ENCODE data around the gene ICOS.

Gene ICOS

DNA sequence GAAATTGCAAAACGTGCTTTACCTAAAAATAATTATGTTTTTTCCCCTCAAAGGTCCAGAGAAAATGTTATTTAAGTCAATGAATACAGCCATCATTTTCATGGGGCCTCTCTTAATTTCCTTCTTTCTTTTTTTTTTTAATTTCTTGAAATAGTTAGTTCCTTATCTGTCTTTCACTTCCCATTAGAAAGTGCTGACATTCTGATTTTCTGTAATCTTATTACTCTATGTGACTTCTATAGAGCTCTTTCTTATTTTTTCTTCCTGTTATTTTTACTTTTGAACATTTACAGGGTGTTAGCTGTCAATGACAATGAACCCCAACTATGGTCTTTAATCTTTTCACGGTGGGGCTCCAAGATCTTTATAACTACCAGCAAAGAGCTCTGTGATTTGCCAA is 39.0 kb upstream of the ICOS start:
- no peaks in the 10 kb centered on the region for H3K4me1 ChIP-seq (ENCODE audit: insufficient read depth, poor library complexity, severe bottlenecking)
- H3K9me3 ChIP-seq (ENCODE audit: severe bottlenecking), result peaks cover 4% of the 10 kb centered on the region
- H3K4me3 ChIP-seq (ENCODE audit: severe bottlenecking), result no peak overlapping the region
- H3K27me3 ChIP-seq (ENCODE audit: insufficient read depth, poor library complexity, severe bottlenecking), result peaks cover 5% of the 10 kb centered on the region
- ATAC-seq (ENCODE audit: low read depth), result no peak
- no peak for TF ChIP-seq CTCF (IDR thresholded peaks at IDR 0.05; ENCODE audit: poor library complexity, severe bottlenecking)
- DNase-seq (ENCODE audit: low spot score), result no peak
- no peaks in the 10 kb centered on the region for H3K36me3 ChIP-seq (ENCODE audit: low read depth)
- no peak overlapping the region for H3K27ac ChIP-seq (ENCODE audit: poor library complexity, severe bottlenecking)

DNA sequence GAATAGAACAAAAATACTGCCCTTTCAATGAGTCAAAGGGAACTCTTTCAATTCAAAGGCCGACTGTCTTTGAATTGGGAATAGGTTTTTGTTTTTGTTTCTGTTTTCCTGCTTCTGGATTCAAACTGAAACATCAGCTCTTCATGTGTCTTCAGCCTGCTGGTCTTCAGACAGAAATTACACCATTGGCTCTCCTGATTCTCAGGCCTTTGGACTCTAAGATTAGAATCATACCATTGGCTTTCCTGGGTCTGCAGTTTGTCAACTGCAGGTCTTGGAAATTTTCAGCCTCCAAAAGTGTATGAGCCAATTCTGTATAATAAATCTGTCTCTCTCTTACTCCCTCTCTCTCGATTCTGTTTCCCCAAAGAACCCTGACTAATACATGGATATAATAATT is 37.9 kb upstream of the ICOS start:
- no peak overlapping the region for H3K27ac ChIP-seq (ENCODE audit: poor library complexity, severe bottlenecking)
- TF ChIP-seq CTCF (IDR thresholded peaks at IDR 0.05; ENCODE audit: poor library complexity, severe bottlenecking), result no peak
- H3K4me1 ChIP-seq (ENCODE audit: insufficient read depth, poor library complexity, severe bottlenecking), result no peaks in the 10 kb centered on the region
- H3K27me3 ChIP-seq (ENCODE audit: insufficient read depth, poor library complexity, severe bottlenecking), result peaks cover 5% of the 10 kb centered on the region
- DNase-seq (ENCODE audit: low spot score) (no peak), ATAC-seq (ENCODE audit: low read depth) (no peak)
- H3K36me3 ChIP-seq (ENCODE audit: low read depth), result no peaks in the 10 kb centered on the region
- no peak overlapping the region for H3K4me3 ChIP-seq (ENCODE audit: severe bottlenecking)
- H3K9me3 ChIP-seq (ENCODE audit: severe bottlenecking), result peaks cover 6% of the 10 kb centered on the region

DNA sequence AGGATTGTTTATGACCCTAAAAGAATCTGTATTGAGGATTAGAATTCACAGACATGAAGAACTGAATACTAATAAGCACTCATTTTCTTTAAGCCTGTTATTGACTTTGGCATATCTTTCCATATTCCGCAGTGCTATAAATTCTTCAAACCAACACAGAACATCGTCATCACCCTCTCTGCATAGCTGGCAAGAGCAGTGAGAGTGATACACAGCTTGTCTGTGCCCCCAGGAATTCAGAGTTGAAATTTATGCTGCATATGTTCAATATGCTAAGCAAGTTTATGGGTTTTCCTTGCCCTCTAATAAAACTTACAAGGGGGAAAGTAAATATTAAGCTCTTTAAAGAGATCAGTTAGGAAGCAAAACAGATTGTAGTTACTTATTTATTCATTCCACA is 36.3 kb upstream of the ICOS start:
- Histone ChIP-seq H3K27me3 (ENCODE audit: insufficient read depth, poor library complexity, severe bottlenecking) (peaks cover 5% of the 10 kb centered on the region), H3K27ac (ENCODE audit: poor library complexity, severe bottlenecking) (no peak overlapping the region), H3K9me3 (ENCODE audit: severe bottlenecking) (peaks cover 6% of the 10 kb centered on the region), H3K36me3 (ENCODE audit: low read depth) (no peaks in the 10 kb centered on the region), H3K4me1 (ENCODE audit: insufficient read depth, poor library complexity, severe bottlenecking) (no peaks in the 10 kb centered on the region), H3K4me3 (ENCODE audit: severe bottlenecking) (no peak overlapping the region)
- no peak for TF ChIP-seq CTCF (IDR thresholded peaks at IDR 0.05; ENCODE audit: poor library complexity, severe bottlenecking)
- ATAC-seq (ENCODE audit: low read depth), result no peak
- no peak for DNase-seq (ENCODE audit: low spot score)

DNA sequence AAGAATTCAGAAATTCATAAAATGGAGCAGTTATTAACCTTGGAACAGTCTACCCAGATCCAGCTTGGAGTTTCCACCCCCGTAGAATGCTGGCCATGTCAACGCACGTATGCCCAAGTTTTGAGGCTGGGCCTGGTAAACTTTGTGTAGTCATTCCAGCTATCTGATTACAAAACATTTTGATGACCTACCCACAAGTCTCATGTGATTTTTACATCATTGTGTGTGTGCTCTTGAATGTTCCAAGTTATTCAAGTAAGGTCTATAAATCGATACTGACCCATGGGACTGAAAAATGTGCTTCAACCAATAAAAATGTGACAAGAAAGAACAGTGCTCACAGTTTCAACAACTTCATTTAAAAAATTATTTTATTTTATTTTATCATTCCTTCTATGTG is 32.5 kb upstream of the ICOS start:
- no peak for DNase-seq (ENCODE audit: low spot score)
- Histone ChIP-seq H3K36me3 (ENCODE audit: low read depth) (no peaks in the 10 kb centered on the region), H3K4me1 (ENCODE audit: insufficient read depth, poor library complexity, severe bottlenecking) (no peaks in the 10 kb centered on the region), H3K27ac (ENCODE audit: poor library complexity, severe bottlenecking) (no peak overlapping the region), H3K9me3 (ENCODE audit: severe bottlenecking) (peaks cover 6% of the 10 kb centered on the region), H3K4me3 (ENCODE audit: severe bottlenecking) (no peak overlapping the region), H3K27me3 (ENCODE audit: insufficient read depth, poor library complexity, severe bottlenecking) (peaks cover 5% of the 10 kb centered on the region)
- ATAC-seq (ENCODE audit: low read depth), result no peak
- TF ChIP-seq CTCF (IDR thresholded peaks at IDR 0.05; ENCODE audit: poor library complexity, severe bottlenecking), result no peak

DNA sequence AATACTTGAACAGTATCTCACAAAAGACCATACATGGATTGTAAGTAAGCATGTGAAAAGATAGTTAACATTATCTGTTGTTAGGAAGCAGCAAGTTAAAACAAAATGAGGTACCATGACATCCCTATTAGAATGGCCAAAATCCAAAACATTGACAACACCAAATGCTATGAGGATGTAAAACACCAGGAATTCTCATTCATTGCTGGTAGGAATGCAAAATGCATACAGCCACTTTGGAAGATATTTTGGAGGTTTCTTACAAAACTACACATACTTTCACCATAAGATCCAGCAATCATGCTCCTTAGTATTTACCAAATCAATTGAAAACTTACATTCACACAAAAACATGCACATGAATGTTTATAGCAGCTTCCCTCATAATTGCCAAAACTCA is 30.9 kb upstream of the ICOS start:
- no peaks in the 10 kb centered on the region for H3K36me3 ChIP-seq (ENCODE audit: low read depth)
- no peak for TF ChIP-seq CTCF (IDR thresholded peaks at IDR 0.05; ENCODE audit: poor library complexity, severe bottlenecking)
- DNase-seq (ENCODE audit: low spot score), result no peak
- H3K27ac ChIP-seq (ENCODE audit: poor library complexity, severe bottlenecking), result no peak overlapping the region
- H3K9me3 ChIP-seq (ENCODE audit: severe bottlenecking), result peaks cover 6% of the 10 kb centered on the region
- peaks cover under 1% of the 10 kb centered on the region for H3K27me3 ChIP-seq (ENCODE audit: insufficient read depth, poor library complexity, severe bottlenecking)
- ATAC-seq (ENCODE audit: low read depth), result no peak
- no peaks in the 10 kb centered on the region for H3K4me1 ChIP-seq (ENCODE audit: insufficient read depth, poor library complexity, severe bottlenecking)
- H3K4me3 ChIP-seq (ENCODE audit: severe bottlenecking), result no peak overlapping the region

Data from RWPE2 (cell line).